ENCODE data around the gene SLAMF6. TPM values are rescaled to one million over a fixed set of nuclear protein-coding genes. Genes with fewer than 3 reads are reported as not detected.

Gene SLAMF6
- total and polyA plus RNA-seq, 11 donors = 0.09 to 3.8 (median 0.30) TPM

DNA sequence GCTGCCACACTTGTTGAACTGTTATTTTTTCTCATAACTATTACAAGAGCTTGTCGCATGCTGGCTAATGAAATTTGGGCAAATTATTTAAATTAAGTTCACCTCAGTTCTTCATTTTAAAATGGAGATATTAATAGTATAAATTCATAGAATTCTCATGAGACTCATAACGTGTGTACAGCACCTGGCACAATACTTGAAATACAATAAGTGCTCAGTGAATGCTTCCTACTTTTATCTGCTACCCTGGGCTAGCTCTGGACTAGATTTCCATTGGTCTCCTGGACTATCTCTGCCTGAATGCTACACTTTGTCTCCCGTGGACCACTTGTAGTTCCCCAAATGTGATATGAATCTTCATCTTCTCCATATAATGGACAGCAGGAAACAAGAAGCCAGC, 919 bp downstream of the SLAMF6 start:
- Histone ChIP-seq H3K9me3 (peaks cover 0 to 12% (median 0%) of the 10 kb centered on the region in 12 donors), H3K4me3 (peak overlapping the region in 2 of 12 donors; percentile 30 to 54), H3K27me3 (no peaks in the 10 kb centered on the region), H3K4me1 (peaks cover 0 to 11% (median 0%) of the 10 kb centered on the region in 12 donors), H3K27ac (peak overlapping the region in 1 of 12 donors; percentile 79), H3K36me3 (no peaks in the 10 kb centered on the region)
- intact Hi-C loops (cut with DNase I) = no loop called here
- no peak for DNase-seq
- 48 to 58% (median 51%) methylated on average over 3 of the region's 3 CpGs for WGBS, 4 donors
- TF ChIP-seq, protein P1, sequence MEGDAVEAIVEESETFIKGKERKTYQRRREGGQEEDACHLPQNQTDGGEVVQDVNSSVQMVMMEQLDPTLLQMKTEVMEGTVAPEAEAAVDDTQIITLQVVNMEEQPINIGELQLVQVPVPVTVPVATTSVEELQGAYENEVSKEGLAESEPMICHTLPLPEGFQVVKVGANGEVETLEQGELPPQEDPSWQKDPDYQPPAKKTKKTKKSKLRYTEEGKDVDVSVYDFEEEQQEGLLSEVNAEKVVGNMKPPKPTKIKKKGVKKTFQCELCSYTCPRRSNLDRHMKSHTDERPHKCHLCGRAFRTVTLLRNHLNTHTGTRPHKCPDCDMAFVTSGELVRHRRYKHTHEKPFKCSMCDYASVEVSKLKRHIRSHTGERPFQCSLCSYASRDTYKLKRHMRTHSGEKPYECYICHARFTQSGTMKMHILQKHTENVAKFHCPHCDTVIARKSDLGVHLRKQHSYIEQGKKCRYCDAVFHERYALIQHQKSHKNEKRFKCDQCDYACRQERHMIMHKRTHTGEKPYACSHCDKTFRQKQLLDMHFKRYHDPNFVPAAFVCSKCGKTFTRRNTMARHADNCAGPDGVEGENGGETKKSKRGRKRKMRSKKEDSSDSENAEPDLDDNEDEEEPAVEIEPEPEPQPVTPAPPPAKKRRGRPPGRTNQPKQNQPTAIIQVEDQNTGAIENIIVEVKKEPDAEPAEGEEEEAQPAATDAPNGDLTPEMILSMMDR (IDR thresholded peaks at IDR 0.05) = no peak
- TF ChIP-seq POLR2A (IDR thresholded peaks at IDR 0.05) = no peak
- no peak for ATAC-seq

DNA sequence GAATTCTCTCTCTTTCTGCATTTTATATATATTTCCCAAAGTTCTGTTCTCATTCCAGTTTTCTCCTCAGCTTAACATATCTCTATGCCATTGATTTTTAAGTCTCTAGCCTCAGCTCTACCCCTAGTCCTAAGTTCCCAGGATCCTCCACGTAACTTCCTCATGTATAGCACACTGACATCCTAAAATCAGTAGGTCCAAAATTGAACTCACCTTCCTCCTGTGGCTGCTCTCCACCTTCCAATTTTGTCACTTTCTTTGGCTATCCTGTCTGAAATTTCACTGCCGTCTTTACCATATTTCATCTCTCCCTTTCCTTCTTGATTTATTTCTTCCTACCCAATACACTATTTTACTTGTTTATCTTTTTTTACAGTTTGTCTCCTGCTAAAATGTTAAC, 1.5 kb downstream of the SLAMF6 start:
- Histone ChIP-seq H3K4me1 (peaks cover 0 to 11% (median 0%) of the 10 kb centered on the region in 12 donors), H3K27me3 (no peaks in the 10 kb centered on the region), H3K9me3 (peaks cover 0 to 12% (median 0%) of the 10 kb centered on the region in 12 donors), H3K36me3 (no peaks in the 10 kb centered on the region), H3K27ac (peak overlapping the region in 1 of 12 donors; percentile 79), H3K4me3 (peak overlapping the region in 1 of 12 donors; percentile 54)
- TF ChIP-seq, protein P1 (IDR thresholded peaks at IDR 0.05) = no peak
- no peak for TF ChIP-seq POLR2A (IDR thresholded peaks at IDR 0.05)
- ATAC-seq (no peak), DNase-seq (no peak)
- intact Hi-C loops (cut with DNase I) = no loop called here
- 79 to 90% (median 85%) methylated on average over 2 of the region's 2 CpGs for WGBS, 4 donors

DNA sequence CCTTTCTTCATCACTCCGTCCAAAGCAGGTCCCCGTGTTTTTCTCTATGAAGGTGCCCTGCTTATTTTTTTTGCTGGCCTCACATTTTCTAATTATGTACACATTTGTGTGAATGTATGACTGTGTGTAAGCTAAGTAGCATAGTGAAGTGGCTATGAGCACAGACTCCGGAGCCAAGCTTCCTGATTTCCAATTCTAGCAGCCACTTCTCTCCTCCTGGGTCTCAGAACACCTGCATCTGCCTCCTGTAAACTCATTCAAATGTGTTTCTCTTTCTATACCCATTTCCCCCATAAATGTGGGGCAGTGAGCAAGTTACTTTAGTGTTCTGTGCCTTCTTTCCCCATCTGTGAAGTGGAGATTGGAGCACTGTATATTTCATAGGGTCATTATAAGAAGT, 2.1 kb downstream of the SLAMF6 start:
- WGBS, 4 donors = 45 to 56% (median 48%) methylated on average over 3 of the region's 3 CpGs

DNA sequence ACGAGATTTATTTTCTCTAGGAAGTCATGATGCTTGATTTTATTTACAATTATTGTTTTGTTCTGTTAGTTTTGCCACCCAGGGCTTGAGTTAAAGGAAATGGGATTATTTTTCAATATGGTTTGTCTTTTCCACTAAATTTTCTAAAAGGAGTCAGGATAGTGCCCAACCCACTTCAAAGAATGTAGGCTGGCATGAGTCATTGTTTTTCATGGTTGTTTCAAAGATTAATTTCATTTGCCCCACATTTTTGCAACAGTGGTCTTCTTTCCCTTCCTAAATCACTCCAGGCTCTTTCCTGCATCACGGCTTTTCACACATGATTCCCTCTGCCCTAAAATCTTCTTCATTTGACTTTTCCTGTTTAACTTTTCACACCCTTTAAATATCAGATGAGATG, 2.5 kb downstream of the SLAMF6 start:
- DNase-seq (no peak), ATAC-seq (no peak)
- Histone ChIP-seq H3K27ac (peak overlapping the region in 1 of 12 donors; percentile 79), H3K9me3 (peaks cover 0 to 12% (median 0%) of the 10 kb centered on the region in 12 donors), H3K36me3 (no peaks in the 10 kb centered on the region), H3K4me1 (peaks cover 0 to 11% (median 0%) of the 10 kb centered on the region in 12 donors), H3K27me3 (no peaks in the 10 kb centered on the region), H3K4me3 (peak overlapping the region in 1 of 12 donors; percentile 54)
- 30 to 46% (median 43%) methylated on average over 2 of the region's 2 CpGs for WGBS, 4 donors
- intact Hi-C loops (cut with DNase I) = no loop called here
- TF ChIP-seq POLR2A (IDR thresholded peaks at IDR 0.05) = no peak
- TF ChIP-seq, protein P1 (IDR thresholded peaks at IDR 0.05) = no peak

More for the DNA sequence above, 2.1 kb downstream of the SLAMF6 start:
- no peaks in the 10 kb centered on the region for H3K36me3 ChIP-seq
- H3K27ac ChIP-seq = peak overlapping the region in 1 of 12 donors; percentile 79
- ATAC-seq = no peak
- TF ChIP-seq, protein P1 (IDR thresholded peaks at IDR 0.05) = no peak
- no peak for TF ChIP-seq POLR2A (IDR thresholded peaks at IDR 0.05)
- peaks cover 0 to 11% (median 0%) of the 10 kb centered on the region in 12 donors for H3K4me1 ChIP-seq
- no peak for DNase-seq
- H3K27me3 ChIP-seq = no peaks in the 10 kb centered on the region
- H3K9me3 ChIP-seq = peaks cover 0 to 12% (median 0%) of the 10 kb centered on the region in 12 donors
- intact Hi-C loops (cut with DNase I) = no loop called here
- peak overlapping the region in 1 of 12 donors; percentile 54 for H3K4me3 ChIP-seq
